Activated CD4-positive, alpha-beta T cell treated with anti-CD3 and anti-CD28 coated beads for 1 hour (primary cell): Measurements from ENCODE around the gene DCAKD.
"Not testable (repeated sequence)": the region's sequence is repeated elsewhere in the genome, so short reads cannot be mapped to it uniquely, and the experiment has no call there.

Source experiments
- DNase-seq: peaks from one replicate; pipeline ENCODE4 v3.0.0-alpha.2; 2020

DCAKD gene

DNA sequence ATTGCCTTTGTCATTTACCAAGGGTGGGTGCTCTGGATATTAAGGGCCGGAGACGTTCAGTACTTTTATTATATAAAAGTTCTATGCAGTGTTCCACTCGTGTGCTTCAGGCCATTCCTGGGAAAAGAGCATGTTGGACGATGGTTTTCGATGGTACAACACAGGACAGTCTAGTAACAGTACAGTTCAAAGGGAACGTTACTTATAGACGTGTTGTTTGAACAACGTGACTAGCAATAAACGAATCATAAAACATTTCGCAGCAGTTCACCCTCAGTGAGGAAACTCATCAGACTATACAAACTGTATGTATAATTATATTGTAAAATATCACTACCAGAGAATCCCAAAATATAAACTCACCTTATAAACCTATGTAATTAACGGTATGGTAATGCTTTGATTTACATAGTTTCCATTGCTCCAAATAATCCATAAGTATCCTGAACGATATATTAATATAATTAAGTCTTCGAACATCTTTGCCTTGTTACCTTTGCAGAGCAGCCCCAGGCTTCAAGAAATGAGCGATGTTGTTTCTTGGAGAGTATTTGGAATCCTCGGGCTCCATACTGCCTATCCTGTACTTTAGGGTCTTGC, 10.3 kb upstream of the DCAKD start:
- no peak for DNase-seq

- DNase-seq = peak; percentile 91
Measured at GRCh38 chr17:45060797-45061605, 9.6 kb upstream of the DCAKD start, which contains the start of gene NMT1. Gene NMT1 (plus strand): TSS chr17:45061317. CDS start chr17:45061330, 13 bp downstream.

GRCh38 chr17:45060382-45060796, 9.0 kb upstream of the DCAKD start:
- no peak for DNase-seq

GRCh38 chr17:45052052-45052772, 780 bp upstream of the DCAKD start:
- DNase-seq = peak; percentile 17

DNA sequence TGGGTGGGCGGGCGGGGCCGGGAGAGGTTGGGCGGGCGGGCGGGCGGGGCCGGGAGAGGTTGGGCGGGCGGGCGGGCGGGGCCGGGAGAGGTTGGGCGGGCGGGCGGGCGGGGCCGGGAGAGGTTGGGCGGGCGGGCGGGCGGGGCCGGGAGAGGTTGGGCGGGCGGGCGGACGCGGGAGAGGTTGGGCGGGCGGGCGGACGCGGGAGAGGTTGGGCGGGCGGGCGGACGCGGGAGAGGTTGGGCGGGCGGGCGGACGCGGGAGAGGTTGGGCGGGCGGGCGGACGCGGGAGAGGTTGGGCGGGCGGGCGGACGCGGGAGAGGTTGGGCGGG, 254 bp upstream of the DCAKD start:
- DNase-seq = not testable (repeated sequence)

DNA sequence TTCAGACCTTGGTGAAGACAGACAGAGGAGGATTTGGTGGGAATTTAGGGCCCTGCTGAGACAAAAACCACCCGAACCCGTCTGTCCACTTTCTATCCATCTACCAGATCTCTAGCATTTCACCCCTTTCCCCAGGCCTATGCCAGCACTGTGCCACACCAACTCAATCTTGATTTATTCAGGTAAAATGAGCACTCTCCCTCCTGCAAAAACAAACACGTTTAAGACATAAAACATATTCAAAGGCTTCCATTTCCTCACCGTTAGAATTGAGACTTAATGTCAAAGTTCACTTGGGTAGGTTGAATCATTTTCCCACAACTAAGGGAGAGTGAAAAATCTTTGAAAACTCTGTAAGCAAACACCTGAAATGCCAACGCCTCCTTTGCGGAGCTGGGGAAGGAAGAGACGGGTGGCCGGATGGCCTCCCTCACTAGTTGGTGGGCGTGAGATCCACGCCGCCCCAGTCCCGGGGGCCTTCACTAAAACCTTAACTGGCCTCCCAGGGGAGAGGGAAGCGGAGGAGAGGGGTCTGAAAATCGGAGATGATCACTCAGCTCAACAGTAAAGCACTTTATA, 862 bp downstream of the DCAKD start:
- no peak for DNase-seq

DNA sequence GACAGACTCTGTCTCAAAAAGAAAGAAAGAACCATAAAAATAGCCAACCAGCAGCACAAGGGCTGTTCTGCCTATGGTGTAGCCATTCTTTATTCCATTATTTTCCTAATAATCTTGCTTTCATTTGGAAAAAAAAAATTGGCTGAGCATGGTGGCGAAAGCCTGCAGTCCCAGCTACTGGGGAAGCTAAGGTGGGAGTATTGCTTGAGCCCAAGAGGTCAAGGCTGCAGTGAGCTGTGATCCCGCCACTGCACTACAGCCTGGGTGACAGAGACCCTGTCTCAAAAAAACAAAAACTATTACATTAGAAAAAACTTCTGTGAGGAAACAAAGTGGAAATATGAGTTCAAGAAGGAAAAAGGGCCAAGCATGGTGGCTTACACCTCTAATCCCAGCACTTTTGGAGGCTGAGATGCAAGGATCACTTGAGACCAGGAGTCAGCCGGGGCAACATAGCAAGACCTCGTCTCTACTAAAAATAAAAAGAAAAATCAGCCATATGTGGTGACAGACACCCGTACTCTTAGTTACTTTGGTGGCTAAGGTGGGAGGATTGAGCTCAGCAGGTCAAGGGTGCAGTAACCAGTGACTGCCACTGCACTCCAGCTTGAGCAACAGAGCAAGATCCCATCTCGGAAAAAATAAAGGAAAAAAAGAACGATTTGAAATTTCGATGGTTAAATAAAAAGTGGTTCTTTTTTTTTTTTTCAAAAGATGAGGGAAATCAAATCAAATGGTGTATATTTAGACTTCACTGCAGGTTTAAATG, 2.5 kb downstream of the DCAKD start:
- no peak for DNase-seq

- DNase-seq = no peak
Measured at GRCh38 chr17:45046537-45047125, 4.8 kb downstream of the DCAKD start.

DNA sequence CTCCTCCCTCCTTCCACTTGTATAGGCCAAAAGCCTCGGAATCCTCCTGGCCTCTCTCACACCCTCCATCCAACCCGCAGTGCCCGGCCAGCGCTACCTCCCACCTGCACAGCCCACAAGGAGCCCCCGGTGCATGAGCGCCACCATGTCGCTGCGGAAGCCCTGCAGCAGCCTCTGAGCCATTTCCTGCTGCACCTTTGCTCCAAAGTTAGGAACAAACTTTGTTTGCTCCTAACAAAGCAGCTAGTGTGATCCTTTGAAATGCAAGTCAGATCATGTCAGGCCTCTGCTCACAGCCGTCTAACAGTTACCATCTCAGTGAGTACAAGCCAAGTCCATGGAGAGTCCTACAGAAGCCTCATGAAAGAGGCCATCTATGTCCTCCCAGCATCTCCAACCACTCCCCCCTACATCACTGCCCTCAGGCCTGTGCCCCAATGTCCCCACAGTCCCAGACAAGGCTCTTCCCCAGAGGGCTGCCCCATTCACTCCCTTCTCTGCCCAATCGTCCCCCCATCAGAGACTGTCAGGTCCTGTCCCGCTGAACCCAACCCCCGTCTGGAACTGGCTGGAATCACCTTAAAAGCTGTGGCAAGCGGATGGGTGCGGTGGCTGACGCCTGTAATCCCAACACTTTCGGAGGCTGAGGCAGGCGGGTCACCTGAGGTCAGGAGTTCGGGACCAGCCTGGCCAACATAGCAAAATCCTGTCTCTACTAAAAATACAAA, 7.5 kb downstream of the DCAKD start:
- no peak for DNase-seq

- DNase-seq = no peak
Measured at GRCh38 chr17:45042346-45043120, 8.9 kb downstream of the DCAKD start.

- no peak for DNase-seq
Measured at GRCh38 chr17:45040459-45040858, 11.0 kb downstream of the DCAKD start.

DNA sequence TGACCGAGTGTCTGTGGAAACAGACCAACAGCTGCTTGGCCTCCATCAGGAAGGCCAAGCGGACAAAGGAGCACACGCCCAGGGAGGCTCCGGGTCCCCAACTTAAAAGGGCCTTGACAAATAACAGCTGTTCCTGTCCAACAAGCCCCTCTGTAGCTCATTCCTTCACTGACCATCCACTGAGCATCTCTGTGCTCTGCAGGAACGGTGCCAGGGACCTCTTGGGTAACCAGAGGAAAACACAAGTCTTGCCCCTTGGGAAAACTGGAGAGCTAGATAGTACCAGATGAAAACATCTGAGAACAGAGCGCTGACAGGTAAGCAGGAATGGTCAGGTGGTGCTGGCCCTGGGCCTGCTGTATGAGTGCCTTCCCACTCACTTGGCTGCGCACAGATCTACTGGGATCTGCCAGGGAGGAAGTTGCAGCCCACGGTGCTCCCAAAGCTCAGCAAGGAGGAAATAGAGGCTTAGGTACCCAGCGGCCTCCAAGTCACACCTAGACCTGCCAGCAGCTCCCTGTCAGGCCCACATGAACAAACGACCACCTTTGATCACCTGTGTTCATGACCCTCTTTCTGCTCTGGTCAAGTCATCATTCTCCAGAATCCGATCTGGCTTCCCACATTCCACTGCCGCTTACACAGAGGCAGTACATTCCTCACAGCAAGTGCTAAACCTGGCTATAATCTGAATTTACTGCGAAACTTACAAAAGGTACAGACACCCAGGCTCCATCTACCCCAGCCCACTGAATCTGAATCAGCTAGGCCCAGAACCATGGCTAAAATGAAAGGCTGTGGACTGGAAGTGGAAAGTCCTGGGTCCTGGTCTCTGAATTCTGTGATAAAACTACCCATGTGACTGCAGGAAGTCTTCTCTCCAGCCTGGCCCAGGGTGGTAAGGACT, 12.5 kb downstream of the DCAKD start:
- DNase-seq = no peak

DNA sequence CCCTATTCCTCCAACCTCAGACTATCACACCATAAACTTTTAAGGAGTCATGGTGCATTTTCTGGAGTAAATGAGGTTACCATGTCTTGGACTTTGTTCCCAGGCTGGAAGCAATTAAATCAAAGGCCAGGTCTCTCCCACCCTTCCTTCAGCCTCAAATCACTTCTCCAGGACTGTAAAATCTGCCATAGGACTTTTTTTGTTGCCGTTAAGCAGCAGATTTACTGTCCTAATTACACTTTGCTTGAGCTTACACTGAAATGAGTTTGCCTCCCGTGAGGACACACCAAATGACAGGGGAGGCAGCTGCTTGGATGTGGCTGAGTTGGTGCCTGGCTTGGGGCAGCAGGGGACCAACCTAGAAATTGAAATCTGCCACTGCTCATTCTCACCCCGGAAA, 14.7 kb downstream of the DCAKD start:
- no peak for DNase-seq

DNA sequence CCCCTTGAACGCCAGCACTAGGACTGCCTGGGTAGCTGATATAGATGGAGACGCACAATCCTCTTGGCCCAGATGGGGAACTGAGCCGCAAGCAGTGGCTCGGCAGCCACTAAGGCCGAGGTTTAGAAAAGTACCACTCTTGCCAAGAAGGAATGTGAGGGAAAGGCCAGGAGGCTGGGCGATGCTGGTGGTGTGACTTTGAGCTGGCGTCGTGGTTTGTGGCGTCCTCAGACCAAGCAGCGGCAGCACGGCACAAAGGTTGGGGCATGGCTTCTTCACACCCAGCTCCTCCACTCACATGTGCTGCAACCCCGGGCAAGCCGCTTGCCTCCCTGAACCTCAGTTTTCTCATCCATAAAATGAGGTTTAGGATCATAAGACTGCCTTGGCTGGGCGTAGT, 15.6 kb downstream of the DCAKD start:
- DNase-seq = no peak

GRCh38 chr17:45034599-45034998, 16.8 kb downstream of the DCAKD start:
- DNase-seq = no peak

DNA sequence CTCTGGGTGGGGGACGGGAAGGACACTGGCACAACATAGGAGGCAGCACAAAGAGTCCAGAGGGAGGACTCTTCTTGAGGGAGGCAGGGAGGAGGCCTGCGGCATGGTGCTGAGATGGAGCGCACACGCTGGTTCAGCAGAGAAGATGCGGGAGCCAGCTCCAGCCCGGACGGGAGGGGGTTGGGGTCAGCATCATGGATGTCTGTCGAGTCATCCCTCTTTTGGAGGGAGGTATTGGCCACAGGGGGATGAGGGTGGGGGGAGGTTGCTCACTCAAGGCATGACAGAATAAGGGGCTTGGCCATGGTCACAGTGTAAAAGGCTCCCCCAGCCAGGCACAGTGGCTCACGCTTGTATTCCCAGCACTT, 19.3 kb downstream of the DCAKD start:
- DNase-seq = no peak

- no peak for DNase-seq
Measured at GRCh38 chr17:45031231-45032173, 19.9 kb downstream of the DCAKD start.

- DNase-seq = no peak
Measured at GRCh38 chr17:45030733-45031132, 20.7 kb downstream of the DCAKD start.
